Effector memory CD8-positive, alpha-beta T cell (primary cell): ENCODE data around the gene DLG1.
A peak's percentile ranks its signal among the peaks of the same experiment; 100 is the strongest.

Source experiments
- ATAC-seq: fragments of 150-1000 bp; cut with Tn5 transposase; replicated peaks from 2 replicates; pipeline ENCODE4 v1.10.0; 2021; ENCODE audit warnings: mild to moderate bottlenecking, moderate library complexity
- DNase-seq, 3 experiments: peaks; one replicate each; pipeline ENCODE4 v3.0.0; 2021
- H3K27ac Mint-ChIP-seq, 2 donors: one replicate each; pipeline ENCODE4 v1.8.0; 2022; ENCODE audit warnings: mild to moderate bottlenecking in 2 of 2, mixed read lengths in 2 of 2, moderate library complexity in 2 of 2
- H3K27me3 Mint-ChIP-seq, 2 donors: one replicate each; pipeline ENCODE4 v1.8.0; 2022; ENCODE audit warnings: mixed read lengths in 2 of 2
- H3K36me3 Mint-ChIP-seq: one replicate; pipeline ENCODE4 v1.8.0; 2022; ENCODE audit warnings: mild to moderate bottlenecking, moderate library complexity, mixed read lengths; ENCODE audit not compliant: insufficient read depth
- H3K4me1 Mint-ChIP-seq, 2 donors: one replicate each; pipeline ENCODE4 v1.8.0; 2022; ENCODE audit warnings: low read depth in 2 of 2, mixed read lengths in 2 of 2
- H3K4me3 Mint-ChIP-seq, 2 donors: one replicate each; pipeline ENCODE4 v1.8.0; 2022; ENCODE audit warnings: mild to moderate bottlenecking in 2 of 2, mixed read lengths in 2 of 2, moderate library complexity in 2 of 2
- H3K9me3 Mint-ChIP-seq, 2 donors: one replicate each; pipeline ENCODE4 v1.8.0; 2022; ENCODE audit warnings: mixed read lengths in 2 of 2

Gene DLG1

GRCh38 chr3:197014024-197014423, 284.4 kb downstream of the DLG1 start:
- no peaks in the 10 kb centered on the region for H3K27me3 Mint-ChIP-seq
- H3K36me3 Mint-ChIP-seq, result no peaks in the 10 kb centered on the region
- ATAC-seq (no peak), DNase-seq (no peak)
- no peak overlapping the region for H3K27ac Mint-ChIP-seq
- H3K4me1 Mint-ChIP-seq, result no peaks in the 10 kb centered on the region
- no peaks in the 10 kb centered on the region for H3K9me3 Mint-ChIP-seq
- H3K4me3 Mint-ChIP-seq, result no peak overlapping the region

- Mint-ChIP-seq H3K27me3 (no peaks in the 10 kb centered on the region), H3K27ac (no peak overlapping the region)
These were observed 285.9 kb downstream of the DLG1 start for GRCh38 chr3:197012540-197012883.

DNA sequence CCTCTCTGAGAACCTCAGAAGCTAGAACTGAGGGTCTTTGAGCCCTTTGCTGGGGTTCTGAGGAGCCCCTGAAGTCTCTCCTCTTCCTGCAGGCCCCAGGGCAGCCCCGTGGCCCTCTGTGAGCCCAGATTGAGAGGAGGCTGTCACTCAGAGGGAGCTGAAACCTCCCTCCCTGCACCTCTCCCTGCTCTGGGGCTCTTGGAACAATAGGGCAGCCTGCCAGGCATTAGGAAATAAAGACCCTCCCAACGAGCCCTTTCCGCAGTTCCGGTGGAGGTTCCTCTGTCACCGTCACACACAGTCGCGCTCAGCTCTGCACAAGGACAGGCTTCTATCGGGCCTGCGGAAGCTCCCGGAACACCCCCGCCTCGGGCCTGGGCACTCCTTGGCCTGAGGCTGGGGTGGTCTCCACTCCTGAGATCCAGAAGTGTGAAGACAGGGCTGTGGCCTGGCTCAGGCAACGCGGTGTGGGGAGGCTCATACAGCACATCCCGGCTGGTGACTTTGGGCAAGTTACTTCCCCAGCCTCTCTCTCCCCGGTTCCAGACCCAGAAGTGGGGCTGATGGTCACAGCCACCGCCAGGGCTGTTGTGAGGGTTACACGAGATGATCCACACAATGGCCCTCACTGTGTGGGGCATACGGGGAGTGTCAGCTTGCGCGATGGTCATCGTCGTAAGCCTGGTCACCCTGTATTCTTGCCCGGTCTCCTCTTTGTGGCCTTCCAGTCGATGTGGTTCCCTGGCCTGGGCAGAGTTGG, 286.5 kb downstream of the DLG1 start:
- no peaks in the 10 kb centered on the region for H3K36me3 Mint-ChIP-seq
- H3K4me1 Mint-ChIP-seq, result no peaks in the 10 kb centered on the region
- DNase-seq (no peak), ATAC-seq (no peak)
- no peaks in the 10 kb centered on the region for H3K27me3 Mint-ChIP-seq
- no peaks in the 10 kb centered on the region for H3K9me3 Mint-ChIP-seq
- no peak overlapping the region for H3K4me3 Mint-ChIP-seq
- H3K27ac Mint-ChIP-seq, result no peak overlapping the region

More at GRCh38 chr3:197012540-197012883, 285.9 kb downstream of the DLG1 start:
- ATAC-seq, result no peak
- DNase-seq, result no peak
- H3K4me3 Mint-ChIP-seq, result no peak overlapping the region
- H3K4me1 Mint-ChIP-seq, result no peaks in the 10 kb centered on the region
- H3K9me3 Mint-ChIP-seq, result no peaks in the 10 kb centered on the region
- H3K36me3 Mint-ChIP-seq, result no peaks in the 10 kb centered on the region

DNA sequence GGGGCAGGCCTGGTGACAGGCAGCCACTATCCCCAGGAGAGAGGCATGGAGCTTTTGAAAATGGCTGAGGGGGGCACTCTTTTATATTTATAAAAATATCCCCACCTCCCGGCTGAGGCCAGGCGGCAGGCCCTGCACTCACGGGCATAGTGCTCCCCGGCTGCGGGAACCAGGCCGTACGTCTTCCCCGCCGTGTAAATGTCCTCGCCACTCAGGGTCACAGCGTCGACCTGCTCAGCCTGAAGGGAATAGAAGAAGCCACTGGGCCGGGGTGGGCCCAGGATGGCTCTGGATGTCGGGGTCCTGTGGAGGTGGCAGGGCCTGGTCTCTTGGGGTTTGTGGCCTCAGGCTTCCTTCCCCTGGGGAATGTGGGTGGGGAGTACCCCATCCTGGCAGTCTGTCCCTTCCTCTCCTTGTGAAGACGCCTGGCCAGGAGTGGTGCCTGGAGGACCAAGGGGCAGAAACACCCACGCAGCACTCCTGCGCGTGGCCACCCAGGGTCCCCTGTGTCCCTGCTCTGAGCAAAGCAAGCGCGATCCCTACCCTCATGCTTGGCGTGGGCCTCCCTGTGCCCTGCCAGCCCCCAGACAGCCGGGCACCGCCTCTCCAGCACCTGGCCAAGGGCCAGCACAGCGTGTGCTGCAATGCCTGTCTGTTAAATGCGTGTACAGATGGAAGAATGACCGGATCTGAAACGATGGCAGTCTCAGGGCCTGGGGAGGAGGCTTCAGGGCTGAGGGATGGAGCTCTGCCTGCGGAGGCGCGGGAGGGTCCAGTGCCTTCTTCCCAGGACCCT, 287.7 kb downstream of the DLG1 start:
- no peaks in the 10 kb centered on the region for H3K36me3 Mint-ChIP-seq
- H3K4me1 Mint-ChIP-seq, result no peaks in the 10 kb centered on the region
- H3K9me3 Mint-ChIP-seq, result no peaks in the 10 kb centered on the region
- H3K4me3 Mint-ChIP-seq, result no peak overlapping the region
- DNase-seq, result no peak
- peak overlapping the region in 1 of 2 donors; percentile 33 for H3K27ac Mint-ChIP-seq
- H3K27me3 Mint-ChIP-seq, result no peaks in the 10 kb centered on the region
- ATAC-seq, result no peak

DNA sequence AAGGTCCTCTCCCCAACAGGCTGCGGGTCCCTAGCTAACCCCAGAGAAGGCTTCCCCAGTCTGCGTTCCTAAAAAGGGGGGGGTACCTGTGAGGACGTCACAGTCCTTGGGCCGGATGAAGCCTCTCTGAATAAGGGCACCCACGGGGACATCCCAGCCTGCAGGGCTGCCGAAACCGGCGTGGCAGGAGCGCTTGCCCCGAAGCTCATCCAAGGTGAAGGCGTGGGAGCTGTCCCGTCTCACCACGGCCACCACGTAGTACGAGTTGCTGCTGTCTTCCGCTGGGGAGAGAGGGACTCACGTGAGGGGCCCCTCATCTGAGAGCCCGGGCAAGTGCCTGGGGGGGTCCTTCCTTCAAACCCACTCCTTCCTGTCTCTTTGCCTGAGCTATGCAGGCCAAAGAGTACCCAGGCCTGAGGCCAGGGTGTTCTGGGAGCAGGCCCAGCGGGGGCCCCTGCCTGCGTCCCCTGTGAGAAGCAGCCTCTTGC, 288.8 kb downstream of the DLG1 start:
- Mint-ChIP-seq H3K9me3 (no peaks in the 10 kb centered on the region), H3K36me3 (no peaks in the 10 kb centered on the region), H3K4me3 (no peak overlapping the region), H3K27me3 (no peaks in the 10 kb centered on the region), H3K27ac (no peak overlapping the region), H3K4me1 (no peaks in the 10 kb centered on the region)
- ATAC-seq (no peak), DNase-seq (no peak)

DNA sequence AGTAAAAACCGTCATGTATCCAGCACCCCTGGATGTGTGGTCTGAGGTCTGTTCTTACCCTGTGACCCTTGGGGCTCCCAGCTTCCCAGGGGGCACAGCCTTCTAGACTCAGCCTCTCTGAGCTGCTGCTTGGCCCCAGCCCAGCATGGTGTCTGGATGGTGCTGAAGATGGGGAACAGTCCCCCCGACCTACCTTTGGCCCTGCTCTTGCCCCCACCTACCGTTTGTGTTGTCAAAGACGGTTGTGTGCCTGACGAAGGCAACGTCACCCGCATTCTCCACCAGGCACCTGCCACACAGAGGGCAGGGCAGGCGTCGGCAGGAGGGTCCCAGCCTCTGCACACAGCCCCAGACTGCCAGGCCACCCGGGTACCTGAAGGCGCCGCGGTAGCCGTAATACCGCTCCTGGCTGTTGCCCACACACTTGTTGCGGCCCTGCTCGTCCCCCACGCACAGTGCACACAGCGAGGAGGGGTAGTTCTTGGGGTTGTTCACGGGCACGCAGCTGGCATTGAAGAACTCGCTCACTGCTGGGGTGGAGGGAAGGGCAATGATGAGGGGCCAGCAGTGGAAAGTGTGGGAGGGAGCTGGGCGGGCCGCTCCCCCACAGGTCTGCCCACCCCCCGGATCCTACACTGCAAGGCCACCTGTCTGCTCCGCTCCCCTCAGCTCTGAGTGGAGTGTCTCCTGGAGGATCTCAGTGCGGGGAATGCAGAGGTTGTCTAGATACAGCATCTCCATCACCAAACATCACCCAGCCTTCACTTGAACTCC, 289.8 kb downstream of the DLG1 start:
- Mint-ChIP-seq H3K27me3 (no peaks in the 10 kb centered on the region), H3K4me1 (peaks cover 3 to 6% of the 10 kb centered on the region in 2 donors), H3K27ac (no peak overlapping the region), H3K9me3 (no peaks in the 10 kb centered on the region), H3K4me3 (no peak overlapping the region), H3K36me3 (no peaks in the 10 kb centered on the region)
- ATAC-seq (no peak), DNase-seq (no peak)

DNA sequence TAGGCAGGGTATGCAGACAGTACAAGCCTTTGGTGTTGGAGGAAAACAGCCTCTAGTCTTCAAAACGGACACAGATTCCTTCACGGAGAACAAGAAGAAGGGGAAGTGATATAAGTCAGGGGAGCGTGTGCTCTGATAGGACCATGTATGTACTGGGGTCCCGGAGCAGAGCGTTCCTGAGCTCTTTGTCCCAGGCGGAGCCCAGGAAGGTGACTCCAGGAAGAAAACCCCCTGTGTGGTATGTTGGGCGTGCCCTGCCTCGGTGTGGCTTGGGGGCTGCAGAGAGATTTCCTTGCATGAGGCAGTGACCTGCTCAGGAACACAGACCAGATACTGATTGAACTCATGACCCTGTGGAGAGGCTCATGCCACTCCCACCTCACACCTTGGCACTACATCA, 290.5 kb downstream of the DLG1 start:
- Mint-ChIP-seq H3K36me3 (no peaks in the 10 kb centered on the region), H3K9me3 (no peaks in the 10 kb centered on the region), H3K4me1 (peaks cover 3 to 6% of the 10 kb centered on the region in 2 donors), H3K4me3 (no peak overlapping the region), H3K27ac (no peak overlapping the region), H3K27me3 (no peaks in the 10 kb centered on the region)
- no peak for DNase-seq
- no peak for ATAC-seq

DNA sequence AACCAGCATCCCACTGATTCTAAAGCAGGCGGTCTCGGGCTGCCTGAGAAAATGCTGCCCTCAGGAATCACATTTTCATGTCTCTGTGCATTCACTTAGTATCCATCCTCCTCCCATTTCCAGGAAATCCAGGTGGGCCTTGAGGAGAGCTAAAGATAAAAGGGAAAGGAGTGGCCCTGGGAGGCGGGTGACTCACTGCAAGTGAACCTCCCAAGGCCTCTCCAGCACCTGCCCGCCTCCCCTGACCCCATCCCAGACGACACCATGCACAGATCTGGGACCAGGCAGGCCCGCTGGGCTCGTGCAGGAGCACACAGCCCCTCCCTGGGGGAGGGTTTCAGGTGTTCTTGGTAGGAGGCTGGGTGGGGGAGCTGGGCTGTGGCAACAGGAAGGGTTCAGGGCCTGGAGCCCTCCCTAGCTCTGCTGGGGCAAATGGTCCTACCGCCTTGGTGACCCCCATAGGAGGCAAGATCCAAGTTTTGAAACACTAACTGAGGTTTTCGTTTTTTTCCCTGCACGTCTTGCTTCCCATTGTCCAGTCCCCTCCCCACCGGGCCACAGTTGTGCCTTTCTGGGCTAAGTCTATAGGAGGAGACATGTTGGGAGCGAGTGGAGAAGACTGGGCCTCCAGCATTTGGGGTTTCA, 291.0 kb downstream of the DLG1 start:
- Mint-ChIP-seq H3K27me3 (no peaks in the 10 kb centered on the region), H3K4me1 (peaks cover 3 to 6% of the 10 kb centered on the region in 2 donors), H3K9me3 (no peaks in the 10 kb centered on the region), H3K27ac (no peak overlapping the region), H3K36me3 (no peaks in the 10 kb centered on the region), H3K4me3 (no peak overlapping the region)
- no peak for ATAC-seq
- DNase-seq, result no peak

- peaks cover 3 to 6% of the 10 kb centered on the region in 2 donors for H3K4me1 Mint-ChIP-seq
- H3K9me3 Mint-ChIP-seq, result no peaks in the 10 kb centered on the region
These were observed 291.6 kb downstream of the DLG1 start for GRCh38 chr3:197006860-197007259.

GRCh38 chr3:197006446-197006845, 292.0 kb downstream of the DLG1 start:
- ATAC-seq, result no peak
- H3K9me3 Mint-ChIP-seq, result no peaks in the 10 kb centered on the region
- no peak overlapping the region for H3K4me3 Mint-ChIP-seq
- peaks cover 3 to 8% of the 10 kb centered on the region in 2 donors for H3K4me1 Mint-ChIP-seq
- H3K27me3 Mint-ChIP-seq, result no peaks in the 10 kb centered on the region
- no peak overlapping the region for H3K27ac Mint-ChIP-seq
- no peak for DNase-seq
- peaks cover 3% of the 10 kb centered on the region for H3K36me3 Mint-ChIP-seq

More at GRCh38 chr3:197006860-197007259, 291.6 kb downstream of the DLG1 start:
- H3K36me3 Mint-ChIP-seq, result no peaks in the 10 kb centered on the region
- no peak overlapping the region for H3K4me3 Mint-ChIP-seq
- no peak overlapping the region for H3K27ac Mint-ChIP-seq
- H3K27me3 Mint-ChIP-seq, result no peaks in the 10 kb centered on the region
- no peak for DNase-seq
- no peak for ATAC-seq

GRCh38 chr3:197003461-197004385, 294.7 kb downstream of the DLG1 start:
- peaks cover 3 to 12% of the 10 kb centered on the region in 2 donors for H3K4me1 Mint-ChIP-seq
- no peaks in the 10 kb centered on the region for H3K9me3 Mint-ChIP-seq
- peak; percentile 3 for ATAC-seq
- no peaks in the 10 kb centered on the region for H3K27me3 Mint-ChIP-seq
- peak overlapping the region; percentile 75 to 79 for H3K4me3 Mint-ChIP-seq
- peak overlapping the region; percentile 75 to 83 for H3K27ac Mint-ChIP-seq
- H3K36me3 Mint-ChIP-seq, result peaks cover 7% of the 10 kb centered on the region
- DNase-seq, result no peak

- Mint-ChIP-seq H3K4me1 (peaks cover 3 to 12% of the 10 kb centered on the region in 2 donors), H3K36me3 (peaks cover 7% of the 10 kb centered on the region)
These were observed 295.5 kb downstream of the DLG1 start for GRCh38 chr3:197002701-197003454.

More at GRCh38 chr3:197002701-197003454, 295.5 kb downstream of the DLG1 start:
- ATAC-seq (peak; percentile 80), DNase-seq (peak; percentile 72 to 76 (median 73))
- no peaks in the 10 kb centered on the region for H3K9me3 Mint-ChIP-seq
- H3K27ac Mint-ChIP-seq, result peak overlapping the region; percentile 75 to 83
- H3K4me3 Mint-ChIP-seq, result peak overlapping the region; percentile 75 to 79
- no peaks in the 10 kb centered on the region for H3K27me3 Mint-ChIP-seq
